Suprapubic skin (tissue), 4 donors: Measurements from ENCODE around the gene LRBA. TPM values are rescaled to one million over a fixed set of nuclear protein-coding genes. Genes with fewer than 3 reads are reported as not detected.
A peak's percentile ranks its signal among the peaks of the same experiment; 100 is the strongest.

ENCODE experiments used
- DNase-seq, 2 donors: peaks; one replicate each; pipeline ENCODE4 v3.0.0-alpha.2; 2019; ENCODE audit warnings: low spot score in 2 of 2
- H3K27ac ChIP-seq: fragments of 200-600 bp; sonication (generic); one replicate; pipeline ENCODE4 v1.5.1; 2019
- H3K27me3 ChIP-seq: fragments of 200-600 bp; sonication (generic); one replicate; pipeline ENCODE4 v1.5.1; 2019
- H3K36me3 ChIP-seq: fragments of 200-600 bp; sonication (generic); one replicate; pipeline ENCODE4 v1.5.1; 2019
- H3K4me1 ChIP-seq: fragments of 200-600 bp; sonication (generic); one replicate; pipeline ENCODE4 v1.5.1; 2019
- H3K4me3 ChIP-seq: fragments of 200-600 bp; sonication (generic); one replicate; pipeline ENCODE4 v1.5.1; 2019; ENCODE audit warnings: mild to moderate bottlenecking
- H3K9me3 ChIP-seq: fragments of 200-600 bp; sonication (generic); one replicate; pipeline ENCODE4 v1.5.1; 2019
- EP300 ChIP-seq: sonication (generic); formaldehyde crosslinking; IDR thresholded peaks from one replicate; pipeline ENCODE4 v1.6.1; 2017; ENCODE audit warnings: antibody characterized with exemption
- POLR2A ChIP-seq, 2 donors: fragments of 450-650 bp; IDR thresholded peaks; one replicate each; pipeline ENCODE4 v1.6.1; 2017; ENCODE audit warnings: antibody characterized with exemption in 2 of 2, mild to moderate bottlenecking in 2 of 2, moderate library complexity in 2 of 2
- POLR2AphosphoS5 ChIP-seq, 3 donors: sonication (generic); formaldehyde crosslinking; IDR thresholded peaks; one replicate each; pipeline ENCODE4 v1.6.1; 2017; ENCODE audit warnings: antibody characterized with exemption in 3 of 3
- WGBS: methylation state at CpG from one replicate; pipeline ENCODE4 v1.1.5; 2018; 5-methylcytosine and 5-hydroxymethylcytosine counted together
- total RNA-seq, 4 donors: library from RNA; depleted of rRNA; stranded (reverse); fragments of >200 nt; gene quantifications; one replicate each; pipeline ENCODE4 v1.1.0, GENCODE V29; 2016
- TF ChIP-seq, protein P1 (sequence below), 2 donors: fragments of 200-600 bp in 1 of 2; fragments of 450-650 bp in 1 of 2; sonication (generic) in 1 of 2; IDR thresholded peaks; one replicate each; pipeline ENCODE4 v1.5.1; 2016 to 2019; ENCODE audit warnings: antibody characterized with exemption in 2 of 2, mild to moderate bottlenecking in 1 of 2, moderate library complexity in 1 of 2

LRBA gene
- total RNA-seq, 4 donors from 2014 or later = 64.6 to 128 (median 81.0) TPM

DNA sequence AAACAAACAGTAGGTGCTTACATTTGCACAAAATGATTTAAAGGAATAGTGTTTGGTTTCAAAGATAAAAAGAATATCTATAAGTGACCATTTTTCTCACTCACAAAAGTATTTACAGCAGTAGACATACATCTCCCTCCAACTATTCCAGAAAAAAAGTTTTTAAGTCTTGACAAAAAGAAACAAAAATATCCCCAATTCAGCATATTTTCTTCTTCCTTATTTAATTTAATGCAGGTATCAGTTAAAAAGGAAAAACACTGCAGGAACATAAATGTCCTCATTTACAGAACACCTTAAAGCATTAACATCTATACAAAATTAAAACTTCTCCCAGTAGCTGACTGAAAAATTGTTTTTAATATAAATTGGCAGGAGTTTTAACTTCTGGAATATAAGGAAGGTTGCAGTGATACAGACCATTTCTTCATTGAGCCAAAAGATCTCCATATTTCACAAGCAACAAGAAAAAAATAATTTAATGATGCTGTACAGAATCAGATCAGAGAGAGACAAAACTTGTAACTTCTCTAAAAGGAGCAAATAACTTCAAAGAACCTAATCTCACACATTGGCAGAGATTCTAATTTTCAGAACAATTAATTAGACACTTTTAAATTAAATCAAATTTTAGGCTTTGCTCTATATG, 428.8 kb downstream of the LRBA start:
- Histone ChIP-seq H3K4me1 (no peaks in the 10 kb centered on the region), H3K27ac (no peak overlapping the region), H3K4me3 (no peak overlapping the region), H3K27me3 (no peaks in the 10 kb centered on the region), H3K36me3 (peaks cover 24% of the 10 kb centered on the region), H3K9me3 (peaks cover 7% of the 10 kb centered on the region)
- DNase-seq = no peak
- TF ChIP-seq POLR2AphosphoS5 (IDR thresholded peaks at IDR 0.05) (no peak), POLR2A (IDR thresholded peaks at IDR 0.05) (no peak), EP300 (no peak)
- TF ChIP-seq, protein P1, sequence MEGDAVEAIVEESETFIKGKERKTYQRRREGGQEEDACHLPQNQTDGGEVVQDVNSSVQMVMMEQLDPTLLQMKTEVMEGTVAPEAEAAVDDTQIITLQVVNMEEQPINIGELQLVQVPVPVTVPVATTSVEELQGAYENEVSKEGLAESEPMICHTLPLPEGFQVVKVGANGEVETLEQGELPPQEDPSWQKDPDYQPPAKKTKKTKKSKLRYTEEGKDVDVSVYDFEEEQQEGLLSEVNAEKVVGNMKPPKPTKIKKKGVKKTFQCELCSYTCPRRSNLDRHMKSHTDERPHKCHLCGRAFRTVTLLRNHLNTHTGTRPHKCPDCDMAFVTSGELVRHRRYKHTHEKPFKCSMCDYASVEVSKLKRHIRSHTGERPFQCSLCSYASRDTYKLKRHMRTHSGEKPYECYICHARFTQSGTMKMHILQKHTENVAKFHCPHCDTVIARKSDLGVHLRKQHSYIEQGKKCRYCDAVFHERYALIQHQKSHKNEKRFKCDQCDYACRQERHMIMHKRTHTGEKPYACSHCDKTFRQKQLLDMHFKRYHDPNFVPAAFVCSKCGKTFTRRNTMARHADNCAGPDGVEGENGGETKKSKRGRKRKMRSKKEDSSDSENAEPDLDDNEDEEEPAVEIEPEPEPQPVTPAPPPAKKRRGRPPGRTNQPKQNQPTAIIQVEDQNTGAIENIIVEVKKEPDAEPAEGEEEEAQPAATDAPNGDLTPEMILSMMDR (IDR thresholded peaks at IDR 0.05) = no peak

DNA sequence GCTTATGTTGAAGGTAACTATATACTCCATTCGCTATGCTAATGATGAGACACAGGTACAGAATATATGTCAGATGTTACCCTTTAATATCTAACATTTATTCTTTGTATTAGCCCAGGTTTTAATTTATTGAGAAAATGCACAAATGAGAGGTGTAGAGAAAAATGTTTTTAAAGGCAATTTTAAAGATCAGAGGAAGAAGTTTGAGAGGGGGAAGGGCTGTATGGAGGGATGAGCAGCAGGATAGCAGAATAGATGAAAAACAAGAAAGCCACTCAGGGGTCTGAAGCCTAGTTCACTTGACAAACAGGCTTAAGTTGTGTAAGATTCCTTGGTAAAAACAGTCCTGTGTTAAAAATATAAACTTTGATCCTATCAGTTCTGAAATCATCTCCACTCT, 429.5 kb downstream of the LRBA start:
- 97% methylated on average over 1 of the region's 1 CpG for WGBS
- TF ChIP-seq EP300 = no peak
- no peak for TF ChIP-seq POLR2A (IDR thresholded peaks at IDR 0.05)
- TF ChIP-seq, protein P1 (IDR thresholded peaks at IDR 0.05) = no peak
- no peak for TF ChIP-seq POLR2AphosphoS5 (IDR thresholded peaks at IDR 0.05)
- H3K4me1 ChIP-seq = no peaks in the 10 kb centered on the region

DNA sequence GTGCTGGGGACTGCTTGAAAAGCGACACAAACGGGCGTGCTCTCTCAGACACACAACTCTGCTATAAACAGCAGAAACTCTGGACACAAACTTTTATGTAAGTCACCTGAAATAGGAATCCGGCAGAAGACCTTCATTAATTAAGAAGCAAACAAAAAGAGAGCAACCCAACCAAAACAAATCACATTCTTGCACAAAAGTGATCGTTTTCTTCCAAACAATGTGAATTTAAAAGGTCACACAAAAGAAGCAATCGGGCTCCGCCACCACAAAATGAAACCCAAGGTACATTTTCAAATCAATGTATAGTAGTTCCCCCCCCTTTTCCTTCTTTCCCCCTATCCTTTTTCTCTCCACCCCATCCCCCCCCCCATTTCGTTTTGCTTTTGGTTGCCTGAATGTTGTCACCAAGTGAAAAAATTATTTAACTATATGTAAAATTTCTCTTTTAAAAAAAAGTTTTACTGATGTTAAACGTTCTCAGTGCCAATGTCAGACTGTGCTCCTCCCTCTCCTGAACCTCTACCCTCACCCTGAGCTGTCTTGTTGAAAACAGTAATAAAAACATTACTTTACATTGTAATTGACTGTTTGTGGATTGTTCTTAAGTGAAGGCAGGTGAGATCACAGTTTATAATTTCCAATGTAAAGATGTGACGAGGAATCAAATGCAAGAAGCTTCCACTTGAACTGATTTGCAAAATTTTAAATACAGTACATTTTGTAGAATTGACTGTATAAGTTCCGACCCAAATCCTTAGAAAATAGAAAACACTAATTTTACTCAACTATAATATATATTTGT, 430.8 kb downstream of the LRBA start:
- peaks cover 23% of the 10 kb centered on the region for H3K36me3 ChIP-seq
- H3K27me3 ChIP-seq = no peaks in the 10 kb centered on the region
- TF ChIP-seq EP300 = no peak
- H3K27ac ChIP-seq = no peak overlapping the region
- peak overlapping the region; percentile 36 for H3K4me3 ChIP-seq
- no peak for DNase-seq
- WGBS = 87% methylated on average over 11 of the region's 11 CpGs
- peaks cover 10% of the 10 kb centered on the region for H3K9me3 ChIP-seq
- H3K4me1 ChIP-seq = no peaks in the 10 kb centered on the region

More for the DNA sequence above, 429.5 kb downstream of the LRBA start:
- H3K27me3 ChIP-seq = no peaks in the 10 kb centered on the region
- no peak for DNase-seq
- H3K36me3 ChIP-seq = peaks cover 22% of the 10 kb centered on the region
- H3K27ac ChIP-seq = no peak overlapping the region
- H3K4me3 ChIP-seq = no peak overlapping the region
- peaks cover 7% of the 10 kb centered on the region for H3K9me3 ChIP-seq

DNA sequence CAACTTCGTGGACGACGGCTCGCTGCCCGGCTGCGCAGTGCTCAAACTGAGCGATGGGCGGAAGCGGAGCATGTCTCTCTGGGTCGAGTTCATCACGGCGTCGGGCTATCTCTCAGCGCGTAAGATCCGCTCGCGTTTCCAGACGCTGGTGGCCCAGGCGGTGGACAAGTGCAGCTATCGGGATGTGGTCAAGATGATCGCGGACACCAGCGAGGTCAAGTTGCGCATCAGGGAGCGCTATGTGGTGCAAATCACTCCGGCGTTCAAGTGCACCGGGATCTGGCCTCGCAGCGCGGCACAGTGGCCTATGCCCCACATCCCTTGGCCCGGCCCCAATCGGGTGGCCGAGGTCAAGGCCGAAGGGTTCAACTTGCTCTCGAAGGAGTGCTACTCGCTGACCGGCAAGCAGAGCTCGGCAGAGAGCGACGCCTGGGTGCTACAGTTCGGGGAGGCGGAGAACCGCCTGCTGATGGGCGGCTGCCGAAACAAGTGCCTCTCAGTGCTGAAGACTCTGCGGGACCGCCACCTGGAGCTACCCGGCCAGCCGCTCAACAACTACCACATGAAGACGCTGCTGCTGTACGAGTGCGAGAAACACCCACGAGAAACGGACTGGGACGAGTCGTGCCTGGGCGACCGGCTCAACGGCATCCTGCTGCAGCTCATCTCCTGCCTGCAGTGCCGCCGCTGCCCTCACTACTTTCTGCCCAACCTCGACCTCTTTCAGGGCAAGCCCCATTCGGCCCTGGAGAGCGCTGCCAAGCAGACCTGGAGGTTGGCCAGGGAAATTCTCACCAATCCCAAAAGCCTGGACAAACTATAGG, 431.6 kb downstream of the LRBA start:
- H3K4me3 ChIP-seq = peak overlapping the region; percentile 36
- no peaks in the 10 kb centered on the region for H3K4me1 ChIP-seq
- H3K27ac ChIP-seq = no peak overlapping the region
- peaks cover 10% of the 10 kb centered on the region for H3K9me3 ChIP-seq
- 63% methylated on average over 42 of the region's 66 CpGs for WGBS
- peak in 1 of 2 donors; percentile 52 for DNase-seq
- H3K27me3 ChIP-seq = no peaks in the 10 kb centered on the region
- TF ChIP-seq POLR2A (IDR thresholded peaks at IDR 0.05) (no peak), POLR2AphosphoS5 (IDR thresholded peaks at IDR 0.05) (no peak)
- peaks cover 20% of the 10 kb centered on the region for H3K36me3 ChIP-seq

DNA sequence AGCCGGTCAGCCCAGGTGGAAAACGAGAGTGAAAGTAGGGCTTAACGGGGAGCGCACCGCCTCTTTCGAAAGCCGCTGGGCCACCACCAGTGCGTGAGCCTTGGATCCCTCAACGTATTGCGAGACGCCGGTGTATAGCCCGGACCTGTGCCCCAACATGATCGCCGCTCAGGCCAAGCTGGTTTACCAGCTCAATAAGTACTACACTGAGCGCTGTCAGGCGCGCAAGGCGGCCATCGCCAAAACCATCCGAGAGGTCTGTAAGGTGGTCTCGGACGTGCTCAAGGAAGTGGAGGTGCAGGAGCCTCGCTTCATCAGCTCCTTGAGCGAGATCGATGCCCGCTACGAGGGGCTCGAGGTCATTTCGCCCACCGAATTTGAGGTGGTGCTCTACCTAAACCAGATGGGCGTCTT, 432.2 kb downstream of the LRBA start:
- no peaks in the 10 kb centered on the region for H3K4me1 ChIP-seq
- peaks cover 10% of the 10 kb centered on the region for H3K9me3 ChIP-seq
- H3K27me3 ChIP-seq = no peaks in the 10 kb centered on the region
- H3K27ac ChIP-seq = no peak overlapping the region
- DNase-seq = no peak
- WGBS = 77% methylated on average over 31 of the region's 32 CpGs
- peaks cover 17% of the 10 kb centered on the region for H3K36me3 ChIP-seq
- TF ChIP-seq, protein P1 (IDR thresholded peaks at IDR 0.05) = no peak
- no peak for TF ChIP-seq POLR2A (IDR thresholded peaks at IDR 0.05)
- no peak for TF ChIP-seq POLR2AphosphoS5 (IDR thresholded peaks at IDR 0.05)
- no peak for TF ChIP-seq EP300
- peak overlapping the region; percentile 36 for H3K4me3 ChIP-seq
